Measurements from ENCODE around the gene APPL2. TPM values are rescaled to one million over a fixed set of nuclear protein-coding genes. Genes with fewer than 3 reads are reported as not detected.

APPL2 gene
- total RNA-seq, 1 experiment from 2014 or later = 26.7 TPM

DNA sequence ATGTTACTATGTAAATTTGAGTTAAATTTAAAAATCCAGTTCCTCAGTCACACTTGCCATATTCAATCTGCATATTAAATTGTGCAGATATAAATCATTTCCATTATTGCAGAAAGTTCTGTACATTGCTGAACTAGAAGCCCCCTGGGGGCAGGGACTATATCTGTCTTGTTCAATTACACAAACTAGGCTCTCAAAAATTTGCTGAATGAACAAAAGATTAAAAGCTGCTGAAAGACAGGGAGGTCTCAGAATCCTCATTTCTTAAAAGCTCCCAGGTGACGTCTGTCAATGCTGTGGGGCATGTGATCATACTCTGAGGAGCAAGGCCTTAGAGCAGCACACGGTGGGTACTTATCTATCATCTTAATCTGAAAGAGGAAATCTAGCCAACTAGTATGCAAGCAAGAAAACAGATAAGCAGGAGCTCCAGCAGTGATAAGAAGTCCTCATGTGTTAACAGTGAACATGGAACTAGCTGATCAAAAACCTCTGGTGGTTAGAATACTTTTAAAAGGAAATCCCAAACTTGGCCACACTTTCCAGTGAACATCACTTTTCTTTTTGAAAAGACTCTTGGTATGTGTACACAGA, 60.5 kb downstream of the APPL2 start:
- H3K4me3 ChIP-seq (ENCODE audit: low read depth, low read length, poor library complexity, severe bottlenecking) = no peak overlapping the region
- ChIA-PET CTCF (no interaction called here), POLR2A (ENCODE audit: low non-redundant PET) (no interaction called here)
- no peak for DNase-seq (ENCODE audit: low spot score)
- intact Hi-C loops (cut with micrococcal nuclease; ENCODE audit: unreplicated experiment) = no loop called here
- no TSS peak for BruUV-seq (replicated peaks)
- TF ChIP-seq, protein P1, sequence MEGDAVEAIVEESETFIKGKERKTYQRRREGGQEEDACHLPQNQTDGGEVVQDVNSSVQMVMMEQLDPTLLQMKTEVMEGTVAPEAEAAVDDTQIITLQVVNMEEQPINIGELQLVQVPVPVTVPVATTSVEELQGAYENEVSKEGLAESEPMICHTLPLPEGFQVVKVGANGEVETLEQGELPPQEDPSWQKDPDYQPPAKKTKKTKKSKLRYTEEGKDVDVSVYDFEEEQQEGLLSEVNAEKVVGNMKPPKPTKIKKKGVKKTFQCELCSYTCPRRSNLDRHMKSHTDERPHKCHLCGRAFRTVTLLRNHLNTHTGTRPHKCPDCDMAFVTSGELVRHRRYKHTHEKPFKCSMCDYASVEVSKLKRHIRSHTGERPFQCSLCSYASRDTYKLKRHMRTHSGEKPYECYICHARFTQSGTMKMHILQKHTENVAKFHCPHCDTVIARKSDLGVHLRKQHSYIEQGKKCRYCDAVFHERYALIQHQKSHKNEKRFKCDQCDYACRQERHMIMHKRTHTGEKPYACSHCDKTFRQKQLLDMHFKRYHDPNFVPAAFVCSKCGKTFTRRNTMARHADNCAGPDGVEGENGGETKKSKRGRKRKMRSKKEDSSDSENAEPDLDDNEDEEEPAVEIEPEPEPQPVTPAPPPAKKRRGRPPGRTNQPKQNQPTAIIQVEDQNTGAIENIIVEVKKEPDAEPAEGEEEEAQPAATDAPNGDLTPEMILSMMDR (conservative IDR thresholded peaks at IDR 0.05; ENCODE audit: low read depth, low read length) = no peak
- no peak for TF ChIP-seq EZH2 (IDR thresholded peaks at IDR 0.05; ENCODE audit: borderline replicate concordance, low read depth, low read length, poor library complexity, severe bottlenecking)
- no peaks in the 10 kb centered on the region for H3K27me3 ChIP-seq (replicated peaks; ENCODE audit: insufficient read depth, low read depth, low read length, poor library complexity)
- H3K4me1 ChIP-seq (ENCODE audit: insufficient read depth, low read length, poor library complexity, severe bottlenecking) = no peaks in the 10 kb centered on the region
- H3K9me3 ChIP-seq (ENCODE audit: low read depth, low read length, poor library complexity, severe bottlenecking) = no peaks in the 10 kb centered on the region
- H3K36me3 ChIP-seq (ENCODE audit: insufficient read depth, low read length, poor library complexity, severe bottlenecking) = peaks cover 17% of the 10 kb centered on the region
- H3K27ac ChIP-seq (ENCODE audit: low read depth, low read length, poor library complexity, severe bottlenecking) = no peak overlapping the region

DNA sequence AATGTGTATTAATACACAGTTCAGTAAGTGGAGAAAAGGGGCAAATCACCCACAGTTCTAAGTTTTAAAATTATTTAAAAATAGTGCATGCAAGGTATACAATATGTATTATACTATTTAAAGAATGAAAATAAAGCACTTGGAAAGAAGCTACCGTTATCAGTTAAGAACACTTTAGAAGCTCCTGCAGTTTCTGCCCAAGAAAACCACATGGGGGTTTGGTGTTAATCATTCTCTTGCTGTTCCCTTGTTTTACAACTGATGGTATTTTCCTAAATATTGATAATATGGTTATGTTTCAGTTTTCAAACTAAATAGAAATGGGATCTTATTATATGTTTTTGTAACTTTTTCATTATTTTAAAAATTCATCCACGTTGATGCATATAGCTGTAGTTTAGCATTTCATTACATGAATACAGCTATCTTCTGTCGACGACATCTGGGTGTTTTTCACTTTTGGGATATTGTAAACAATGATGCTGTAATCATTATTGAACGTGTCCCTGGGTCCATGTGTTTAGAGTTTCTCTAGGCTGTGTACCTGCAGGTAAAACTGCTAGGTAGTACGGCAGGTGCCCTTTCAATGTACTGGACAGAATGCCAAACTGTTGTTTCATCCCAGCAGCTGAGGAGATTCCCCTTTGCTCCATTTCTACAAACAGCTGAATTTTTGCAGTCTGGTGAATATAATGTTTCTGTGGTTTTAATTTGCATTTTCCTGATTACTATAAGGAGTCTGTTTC, 64.1 kb downstream of the APPL2 start:
- Histone ChIP-seq H3K9me3 (ENCODE audit: low read depth, low read length, poor library complexity, severe bottlenecking) (no peaks in the 10 kb centered on the region), H3K36me3 (ENCODE audit: insufficient read depth, low read length, poor library complexity, severe bottlenecking) (peaks cover 27% of the 10 kb centered on the region), H3K27ac (ENCODE audit: low read depth, low read length, poor library complexity, severe bottlenecking) (no peak overlapping the region), H3K4me3 (ENCODE audit: low read depth, low read length, poor library complexity, severe bottlenecking) (no peak overlapping the region), H3K4me1 (ENCODE audit: insufficient read depth, low read length, poor library complexity, severe bottlenecking) (no peaks in the 10 kb centered on the region), H3K27me3 (replicated peaks; ENCODE audit: insufficient read depth, low read depth, low read length, poor library complexity) (no peaks in the 10 kb centered on the region)
- intact Hi-C loops (cut with micrococcal nuclease; ENCODE audit: unreplicated experiment) = no loop called here
- ChIA-PET POLR2A (ENCODE audit: low non-redundant PET) (no interaction called here), CTCF (no interaction called here)
- no TSS peak for BruUV-seq (replicated peaks)
- no peak for DNase-seq (ENCODE audit: low spot score)
- TF ChIP-seq EZH2 (IDR thresholded peaks at IDR 0.05; ENCODE audit: borderline replicate concordance, low read depth, low read length, poor library complexity, severe bottlenecking) = no peak
- TF ChIP-seq, protein P1 (conservative IDR thresholded peaks at IDR 0.05; ENCODE audit: low read depth, low read length) = no peak

DNA sequence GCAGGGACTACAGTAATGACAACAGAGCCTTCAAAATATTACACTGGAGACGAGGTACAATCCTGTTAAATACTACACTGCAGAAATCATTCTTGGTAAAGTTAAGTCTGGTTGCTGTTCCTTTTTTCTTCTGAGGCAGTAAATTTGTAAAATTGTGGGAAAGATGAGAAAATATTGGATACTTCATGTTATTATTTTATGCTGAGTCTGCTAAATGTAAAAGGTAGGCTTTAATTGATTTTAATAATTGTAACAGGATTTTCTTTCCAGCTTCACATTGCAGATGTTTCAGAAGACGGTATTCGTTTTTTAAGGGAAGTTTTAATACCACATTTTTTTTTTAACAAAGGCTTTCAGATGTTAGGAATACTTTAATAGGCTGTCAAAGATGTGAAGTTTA, 65.8 kb downstream of the APPL2 start:
- H3K4me3 ChIP-seq (ENCODE audit: low read depth, low read length, poor library complexity, severe bottlenecking) = no peak overlapping the region
- no peaks in the 10 kb centered on the region for H3K9me3 ChIP-seq (ENCODE audit: low read depth, low read length, poor library complexity, severe bottlenecking)
- POLR2A ChIA-PET (ENCODE audit: low non-redundant PET) = no interaction called here
- H3K4me1 ChIP-seq (ENCODE audit: insufficient read depth, low read length, poor library complexity, severe bottlenecking) = no peaks in the 10 kb centered on the region
- peaks cover 27% of the 10 kb centered on the region for H3K36me3 ChIP-seq (ENCODE audit: insufficient read depth, low read length, poor library complexity, severe bottlenecking)
- TF ChIP-seq, protein P1 (conservative IDR thresholded peaks at IDR 0.05; ENCODE audit: low read depth, low read length) = no peak
- no peak for TF ChIP-seq EZH2 (IDR thresholded peaks at IDR 0.05; ENCODE audit: borderline replicate concordance, low read depth, low read length, poor library complexity, severe bottlenecking)
- H3K27me3 ChIP-seq (replicated peaks; ENCODE audit: insufficient read depth, low read depth, low read length, poor library complexity) = no peaks in the 10 kb centered on the region
- no TSS peak for BruUV-seq (replicated peaks)
- no peak for DNase-seq (ENCODE audit: low spot score)
- H3K27ac ChIP-seq (ENCODE audit: low read depth, low read length, poor library complexity, severe bottlenecking) = no peak overlapping the region
- CTCF ChIA-PET = no interaction called here
- intact Hi-C loops (cut with micrococcal nuclease; ENCODE audit: unreplicated experiment) = no loop called here

All from A673 (cell line).